NT2/D1 (cell line): Measurements from ENCODE around the gene CTNNB1.

Source experiments
- SUZ12 ChIP-seq: IDR thresholded peaks from 2 replicates; pipeline ENCODE4 v1.6.1; 2011; ENCODE audit not compliant: insufficient read length, insufficient read depth; ENCODE audit errors: extremely low read depth
- YY1 ChIP-seq: IDR thresholded peaks from 2 replicates; pipeline ENCODE4 v1.6.1; 2011; ENCODE audit not compliant: insufficient read length, insufficient read depth

DNA sequence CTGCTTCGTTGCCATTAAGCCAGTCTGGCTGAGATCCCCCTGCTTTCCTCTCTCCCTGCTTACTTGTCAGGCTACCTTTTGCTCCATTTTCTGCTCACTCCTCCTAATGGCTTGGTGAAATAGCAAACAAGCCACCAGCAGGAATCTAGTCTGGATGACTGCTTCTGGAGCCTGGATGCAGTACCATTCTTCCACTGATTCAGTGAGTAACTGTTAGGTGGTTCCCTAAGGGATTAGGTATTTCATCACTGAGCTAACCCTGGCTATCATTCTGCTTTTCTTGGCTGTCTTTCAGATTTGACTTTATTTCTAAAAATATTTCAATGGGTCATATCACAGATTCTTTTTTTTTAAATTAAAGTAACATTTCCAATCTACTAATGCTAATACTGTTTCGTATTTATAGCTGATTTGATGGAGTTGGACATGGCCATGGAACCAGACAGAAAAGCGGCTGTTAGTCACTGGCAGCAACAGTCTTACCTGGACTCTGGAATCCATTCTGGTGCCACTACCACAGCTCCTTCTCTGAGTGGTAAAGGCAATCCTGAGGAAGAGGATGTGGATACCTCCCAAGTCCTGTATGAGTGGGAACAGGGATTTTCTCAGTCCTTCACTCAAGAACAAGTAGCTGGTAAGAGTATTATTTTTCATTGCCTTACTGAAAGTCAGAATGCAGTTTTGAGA lies 25.0 kb downstream of the CTNNB1 start:
- no peak for TF ChIP-seq YY1
- TF ChIP-seq SUZ12 = no peak
